ENCODE results near the gene RTRAF. TPM values are rescaled to one million over a fixed set of nuclear protein-coding genes. Genes with fewer than 3 reads are reported as not detected.

RTRAF gene
- total and polyA plus RNA-seq, 8 donors, result 126 to 325 (median 268) TPM

GRCh38 chr14:52039124-52039815 lies 49.9 kb downstream of the RTRAF start:
- Histone ChIP-seq H3K36me3 (no peaks in the 10 kb centered on the region), H3K27me3 (no peaks in the 10 kb centered on the region)

GRCh38 chr14:52040598-52040997 lies 51.3 kb downstream of the RTRAF start:
- no peak for ATAC-seq
- H3K4me3 ChIP-seq, result no peak overlapping the region
- intact Hi-C loops (cut with DNase I), result no loop called here

More at GRCh38 chr14:52039124-52039815, 49.9 kb downstream of the RTRAF start:
- Histone ChIP-seq H3K4me3 (no peak overlapping the region), H3K9me3 (no peaks in the 10 kb centered on the region), H3K27ac (no peak overlapping the region), H3K4me1 (no peaks in the 10 kb centered on the region)
- ATAC-seq (no peak), DNase-seq (no peak)
- no peak for TF ChIP-seq CTCF (IDR thresholded peaks at IDR 0.05)
- intact Hi-C loops (cut with DNase I), result no loop called here

GRCh38 chr14:52042371-52043289 lies 53.3 kb downstream of the RTRAF start:
- Histone ChIP-seq H3K4me1 (peaks cover 0 to 8% of the 10 kb centered on the region in 2 donors), H3K27me3 (no peaks in the 10 kb centered on the region), H3K9me3 (no peaks in the 10 kb centered on the region), H3K36me3 (no peaks in the 10 kb centered on the region), H3K27ac (no peak overlapping the region), H3K4me3 (no peak overlapping the region)
- intact Hi-C loops (cut with DNase I), result no loop called here
- ATAC-seq (no peak), DNase-seq (no peak)
- TF ChIP-seq CTCF (IDR thresholded peaks at IDR 0.05), result no peak

More at GRCh38 chr14:52040598-52040997, 51.3 kb downstream of the RTRAF start:
- DNase-seq, result no peak
- no peak overlapping the region for H3K27ac ChIP-seq
- H3K4me1 ChIP-seq, result peaks cover 0 to 5% of the 10 kb centered on the region in 2 donors
- no peaks in the 10 kb centered on the region for H3K27me3 ChIP-seq
- no peak for TF ChIP-seq CTCF (IDR thresholded peaks at IDR 0.05)
- no peaks in the 10 kb centered on the region for H3K9me3 ChIP-seq
- H3K36me3 ChIP-seq, result no peaks in the 10 kb centered on the region

- no peaks in the 10 kb centered on the region for H3K36me3 ChIP-seq
- peak; percentile 35 for ATAC-seq
- TF ChIP-seq CTCF (IDR thresholded peaks at IDR 0.05), result peak in 1 of 2 donors; percentile 30
These were observed 54.3 kb downstream of the RTRAF start for GRCh38 chr14:52043690-52044089.

More at GRCh38 chr14:52043690-52044089, 54.3 kb downstream of the RTRAF start:
- Histone ChIP-seq H3K27me3 (no peaks in the 10 kb centered on the region), H3K9me3 (no peaks in the 10 kb centered on the region), H3K4me1 (peaks cover 0 to 8% of the 10 kb centered on the region in 2 donors), H3K27ac (no peak overlapping the region), H3K4me3 (no peak overlapping the region)
- DNase-seq, result no peak
- intact Hi-C loops (cut with DNase I), result no loop called here

Measured in left lung (tissue), 10 donors.